Fibroblast of lung (primary cell): Measurements from ENCODE around the gene PRR20D. TPM values are rescaled to one million over a fixed set of nuclear protein-coding genes. Genes with fewer than 3 reads are reported as not detected.
"Not testable (repeated sequence)": the region's sequence is repeated elsewhere in the genome, so short reads cannot be mapped to it uniquely, and the experiment has no call there.

Source experiments
- DNase-seq, 2 donors: peaks; one replicate each; pipeline versions ENCODE4 v3.0.0 to v3.0.0-alpha.2; 2010; ENCODE audit warnings: low read depth in 2 of 2
- H2AFZ ChIP-seq: 2 replicates; pipeline ENCODE4 v1.5.1; 2012; ENCODE audit warnings: low read length, control low read depth, inconsistent platforms
- H3K27ac ChIP-seq: 2 replicates; pipeline ENCODE4 v1.5.1; 2011; ENCODE audit warnings: low read length, control low read depth; ENCODE audit not compliant: insufficient read depth
- H3K27me3 ChIP-seq: 2 replicates; pipeline ENCODE4 v1.5.1; 2011; ENCODE audit warnings: mild to moderate bottlenecking, low read length; ENCODE audit not compliant: control insufficient read depth, insufficient read depth
- H3K36me3 ChIP-seq: 2 replicates; pipeline ENCODE4 v1.5.1; 2011; ENCODE audit warnings: low read length; ENCODE audit not compliant: control insufficient read depth, insufficient read depth
- H3K4me1 ChIP-seq: 2 replicates; pipeline ENCODE4 v1.5.1; 2011; ENCODE audit warnings: low read length; ENCODE audit not compliant: control insufficient read depth, insufficient read depth; ENCODE audit errors: extremely low read depth
- H3K4me2 ChIP-seq: 2 replicates; pipeline ENCODE4 v1.5.1; 2011; ENCODE audit warnings: low read length, control low read depth; ENCODE audit not compliant: insufficient read depth; ENCODE audit errors: extremely low read depth
- H3K4me3 ChIP-seq, 4 experiments: fragments of 200-600 bp in 1 of 4; sonication (generic) in 1 of 4; replicated peaks in 1 of 4; 2 replicates each; pipeline ENCODE4 v1.5.1; 2011 to 2016; ENCODE audit warnings: low read length in 4 of 4, low read depth in 3 of 4, mild to moderate bottlenecking in 3 of 4, control low read depth in 2 of 4, inconsistent platforms in 1 of 4, mixed read lengths in 1 of 4; ENCODE audit not compliant: insufficient read depth in 1 of 4; ENCODE audit errors: control extremely low read depth in 1 of 4
- H3K79me2 ChIP-seq: 2 replicates; pipeline ENCODE4 v1.5.1; 2012; ENCODE audit warnings: mild to moderate bottlenecking, low read length, inconsistent platforms; ENCODE audit not compliant: control insufficient read depth, insufficient read depth
- H3K9ac ChIP-seq: 2 replicates; pipeline ENCODE4 v1.5.1; 2011; ENCODE audit warnings: mild to moderate bottlenecking, low read length, control low read depth; ENCODE audit not compliant: insufficient read depth
- H3K9me3 ChIP-seq: 2 replicates; pipeline ENCODE4 v1.5.1; 2012; ENCODE audit warnings: low read depth, low read length; ENCODE audit not compliant: control insufficient read depth, insufficient read depth
- H4K20me1 ChIP-seq: 2 replicates; pipeline ENCODE4 v1.5.1; 2011; ENCODE audit warnings: low read length; ENCODE audit not compliant: control insufficient read depth, insufficient read depth; ENCODE audit errors: extremely low read depth
- polyA plus RNA-seq, 2 donors: library from polyadenylated mRNA; depleted of rRNA in 1 of 2; stranded (reverse) in 1 of 2; unstranded in 1 of 2; fragments of >200 nt; gene quantifications; 2 replicates each; pipeline ENCODE4 v1.2.1, GENCODE V29; 2011 to 2012; ENCODE audit warnings: missing spikeins in 1 of 2
- total RNA-seq: library from RNA; depleted of rRNA; stranded (reverse); fragments of >200 nt; gene quantifications from 2 replicates; pipeline ENCODE4 v1.2.1, GENCODE V29; 2014
- TF ChIP-seq, protein P1 (sequence below), 2 donors: IDR thresholded peaks in 1 of 2; conservative IDR thresholded peaks in 1 of 2; 1 replicate in 1 of 2; 2 replicates in 1 of 2; pipeline ENCODE4 v1.5.1; 2011 to 2012; ENCODE audit warnings: low read length in 2 of 2, control low read depth in 1 of 2, inconsistent platforms in 1 of 2, low read depth in 1 of 2, mild to moderate bottlenecking in 1 of 2

The PRR20D gene
- total and polyA plus RNA-seq, 2 donors (not counting 1 experiment from before 2014, with no cell fraction given) = not detected

DNA sequence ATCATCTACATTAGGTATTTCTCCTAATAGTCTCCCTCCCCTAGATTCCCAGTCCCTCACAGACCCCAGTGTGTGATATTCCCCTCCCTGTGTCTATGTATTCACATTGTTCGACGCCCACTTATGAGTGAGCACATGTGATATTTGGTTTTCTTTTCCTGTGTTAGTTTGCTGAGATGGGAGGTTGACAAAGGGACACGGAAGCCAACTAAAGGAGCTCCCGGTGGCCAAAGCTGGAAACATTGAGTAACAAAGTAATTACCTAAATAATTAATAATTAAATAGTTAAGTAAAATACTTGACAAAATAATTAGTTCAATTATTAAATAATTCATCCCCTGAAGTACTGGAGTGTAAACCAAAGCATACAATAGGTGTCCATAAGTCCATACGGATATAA, 21.4 kb upstream of the PRR20D start:
- H4K20me1 ChIP-seq = no peaks in the 10 kb centered on the region
- no peak overlapping the region for H3K27ac ChIP-seq
- no peak overlapping the region for H3K9ac ChIP-seq
- H2AFZ ChIP-seq = no peak overlapping the region
- TF ChIP-seq, protein P1, sequence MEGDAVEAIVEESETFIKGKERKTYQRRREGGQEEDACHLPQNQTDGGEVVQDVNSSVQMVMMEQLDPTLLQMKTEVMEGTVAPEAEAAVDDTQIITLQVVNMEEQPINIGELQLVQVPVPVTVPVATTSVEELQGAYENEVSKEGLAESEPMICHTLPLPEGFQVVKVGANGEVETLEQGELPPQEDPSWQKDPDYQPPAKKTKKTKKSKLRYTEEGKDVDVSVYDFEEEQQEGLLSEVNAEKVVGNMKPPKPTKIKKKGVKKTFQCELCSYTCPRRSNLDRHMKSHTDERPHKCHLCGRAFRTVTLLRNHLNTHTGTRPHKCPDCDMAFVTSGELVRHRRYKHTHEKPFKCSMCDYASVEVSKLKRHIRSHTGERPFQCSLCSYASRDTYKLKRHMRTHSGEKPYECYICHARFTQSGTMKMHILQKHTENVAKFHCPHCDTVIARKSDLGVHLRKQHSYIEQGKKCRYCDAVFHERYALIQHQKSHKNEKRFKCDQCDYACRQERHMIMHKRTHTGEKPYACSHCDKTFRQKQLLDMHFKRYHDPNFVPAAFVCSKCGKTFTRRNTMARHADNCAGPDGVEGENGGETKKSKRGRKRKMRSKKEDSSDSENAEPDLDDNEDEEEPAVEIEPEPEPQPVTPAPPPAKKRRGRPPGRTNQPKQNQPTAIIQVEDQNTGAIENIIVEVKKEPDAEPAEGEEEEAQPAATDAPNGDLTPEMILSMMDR (conservative IDR thresholded peaks at IDR 0.05 in 1 of 2, IDR thresholded peaks at IDR 0.05 in 1 of 2; ENCODE audit: low read depth in 1 of 2, low read length in 2 of 2) = no peak
- no peaks in the 10 kb centered on the region for H3K27me3 ChIP-seq
- no peak for DNase-seq
- H3K4me3 ChIP-seq = no peak overlapping the region
- H3K4me1 ChIP-seq = no peaks in the 10 kb centered on the region
- H3K79me2 ChIP-seq = no peaks in the 10 kb centered on the region
- H3K4me2 ChIP-seq = no peak overlapping the region
- no peaks in the 10 kb centered on the region for H3K36me3 ChIP-seq
- H3K9me3 ChIP-seq = no peaks in the 10 kb centered on the region

DNA sequence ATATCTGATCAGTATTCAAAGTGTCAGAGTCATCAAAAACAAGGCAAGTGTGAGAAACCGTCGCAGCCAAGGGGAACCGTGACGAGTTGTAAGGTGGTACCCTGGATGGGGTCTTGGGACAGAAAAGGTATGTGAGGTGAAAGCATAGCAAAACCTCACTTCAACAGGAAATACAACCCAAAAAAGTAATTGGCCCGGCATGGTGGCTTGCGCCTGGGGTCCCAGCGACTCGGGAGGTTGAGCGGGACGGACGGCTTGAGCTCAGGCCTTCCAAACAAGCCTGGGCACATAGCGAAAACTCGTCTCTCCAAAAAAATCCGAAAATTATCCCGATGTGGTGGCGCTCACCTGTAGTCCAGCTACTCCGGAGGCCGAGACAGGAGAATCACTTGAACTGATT, 20.7 kb upstream of the PRR20D start:
- not testable (repeated sequence) for H3K9me3 ChIP-seq, H2AFZ ChIP-seq, H3K27me3 ChIP-seq, H4K20me1 ChIP-seq, H3K4me3 ChIP-seq, H3K79me2 ChIP-seq, H3K9ac ChIP-seq, DNase-seq, H3K4me2 ChIP-seq, H3K27ac ChIP-seq, H3K4me1 ChIP-seq, H3K36me3 ChIP-seq

DNA sequence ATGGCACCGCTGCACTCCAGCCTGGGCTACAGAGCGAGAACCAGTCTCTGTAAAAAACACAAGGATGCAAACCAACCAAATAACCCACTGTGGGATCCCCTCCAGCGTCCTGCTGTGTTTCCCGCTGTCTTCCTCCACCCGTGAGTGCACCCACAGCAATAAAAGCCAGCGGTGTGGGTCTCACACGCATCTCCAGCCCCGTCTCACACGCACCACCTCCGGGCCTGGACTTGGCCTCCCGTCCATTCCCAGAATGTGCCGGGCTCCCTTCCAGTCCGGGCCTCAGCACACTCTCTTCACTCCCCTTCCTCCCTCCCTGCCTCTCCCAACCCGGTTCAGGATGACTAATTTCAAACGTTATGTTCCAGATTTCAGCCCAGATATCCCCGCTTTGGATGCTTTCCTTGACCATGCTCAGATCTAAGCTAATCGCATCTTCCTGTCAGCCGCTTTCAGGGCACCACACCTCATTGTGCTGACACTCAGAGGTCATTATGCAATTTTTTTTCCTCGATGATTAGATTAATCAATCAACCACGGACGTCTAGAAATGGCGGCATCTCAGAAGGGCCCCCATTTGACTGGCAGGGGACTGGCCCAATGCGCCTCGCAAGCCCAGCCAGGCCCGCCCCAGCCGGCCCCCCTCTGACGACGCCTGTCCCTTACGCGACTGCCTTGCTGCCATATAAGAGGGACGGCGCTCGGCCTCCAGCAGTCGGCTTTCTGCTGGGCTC, 20.0 kb upstream of the PRR20D start, which contains the start of gene PRR20A:
PRR20A (plus strand) TSS at position 684 of the 734 bp plus-strand sequence. CDS start 387 bp downstream, outside the sequence.
- H3K4me3 ChIP-seq, H3K27ac ChIP-seq, H3K79me2 ChIP-seq, H3K36me3 ChIP-seq, H3K9me3 ChIP-seq, H2AFZ ChIP-seq, H4K20me1 ChIP-seq, H3K4me1 ChIP-seq, H3K9ac ChIP-seq, H3K4me2 ChIP-seq, DNase-seq, H3K27me3 ChIP-seq: not testable (repeated sequence)

DNA sequence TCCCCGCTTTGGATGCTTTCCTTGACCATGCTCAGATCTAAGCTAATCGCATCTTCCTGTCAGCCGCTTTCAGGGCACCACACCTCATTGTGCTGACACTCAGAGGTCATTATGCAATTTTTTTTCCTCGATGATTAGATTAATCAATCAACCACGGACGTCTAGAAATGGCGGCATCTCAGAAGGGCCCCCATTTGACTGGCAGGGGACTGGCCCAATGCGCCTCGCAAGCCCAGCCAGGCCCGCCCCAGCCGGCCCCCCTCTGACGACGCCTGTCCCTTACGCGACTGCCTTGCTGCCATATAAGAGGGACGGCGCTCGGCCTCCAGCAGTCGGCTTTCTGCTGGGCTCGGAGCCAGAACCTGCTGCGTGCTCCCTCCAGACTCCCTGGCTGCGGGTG, 13.2 kb upstream of the PRR20D start, which contains the start of gene PRR20B:
PRR20B (plus strand) TSS at position 301 of the 400 bp plus-strand sequence. CDS start 387 bp downstream, outside the sequence.
- not testable (repeated sequence) for H3K79me2 ChIP-seq, H3K4me2 ChIP-seq, H3K27me3 ChIP-seq, H3K9ac ChIP-seq, H3K9me3 ChIP-seq, H3K4me1 ChIP-seq, H3K4me3 ChIP-seq, H3K36me3 ChIP-seq, H4K20me1 ChIP-seq, DNase-seq, H3K27ac ChIP-seq, H2AFZ ChIP-seq

DNA sequence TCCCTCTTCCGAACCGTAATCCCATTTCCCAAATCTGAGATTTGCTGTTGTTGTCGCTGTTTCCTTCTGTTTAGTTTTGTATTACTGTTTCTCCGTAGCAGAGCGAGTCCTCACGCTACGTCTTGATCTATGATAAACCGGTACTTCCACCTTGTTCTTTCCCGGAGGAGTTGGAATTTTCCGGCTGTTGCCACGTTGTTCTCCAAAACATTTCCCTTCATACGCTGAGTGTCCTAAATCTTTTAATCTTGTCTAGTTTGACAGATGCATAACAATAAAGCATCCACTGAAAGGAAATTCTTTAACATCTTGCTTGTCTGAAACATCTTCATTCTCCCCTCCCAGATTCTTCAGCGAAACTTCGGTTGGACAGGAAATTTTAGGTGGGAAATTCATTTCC, 12.3 kb upstream of the PRR20D start:
- not testable (repeated sequence) for DNase-seq, H4K20me1 ChIP-seq, H2AFZ ChIP-seq

DNA sequence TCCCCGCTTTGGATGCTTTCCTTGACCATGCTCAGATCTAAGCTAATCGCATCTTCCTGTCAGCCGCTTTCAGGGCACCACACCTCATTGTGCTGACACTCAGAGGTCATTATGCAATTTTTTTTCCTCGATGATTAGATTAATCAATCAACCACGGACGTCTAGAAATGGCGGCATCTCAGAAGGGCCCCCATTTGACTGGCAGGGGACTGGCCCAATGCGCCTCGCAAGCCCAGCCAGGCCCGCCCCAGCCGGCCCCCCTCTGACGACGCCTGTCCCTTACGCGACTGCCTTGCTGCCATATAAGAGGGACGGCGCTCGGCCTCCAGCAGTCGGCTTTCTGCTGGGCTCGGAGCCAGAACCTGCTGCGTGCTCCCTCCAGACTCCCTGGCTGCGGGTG, 6.7 kb upstream of the PRR20D start, which contains the start of gene PRR20C:
PRR20C (plus strand) TSS at position 301 of the 400 bp plus-strand sequence. CDS start 387 bp downstream, outside the sequence.
- H3K9ac ChIP-seq, DNase-seq, H3K79me2 ChIP-seq: not testable (repeated sequence)

More for the DNA sequence above, 12.3 kb upstream of the PRR20D start:
- H3K4me3 ChIP-seq, H3K27ac ChIP-seq, H3K27me3 ChIP-seq, H3K9ac ChIP-seq, H3K4me1 ChIP-seq, H3K4me2 ChIP-seq, H3K9me3 ChIP-seq, H3K79me2 ChIP-seq, H3K36me3 ChIP-seq: not testable (repeated sequence)

More for the DNA sequence above, 6.7 kb upstream of the PRR20D start, which contains the start of gene PRR20C:
- H2AFZ ChIP-seq, H3K9me3 ChIP-seq, H4K20me1 ChIP-seq, H3K4me2 ChIP-seq, H3K27me3 ChIP-seq, H3K4me3 ChIP-seq, H3K4me1 ChIP-seq, H3K27ac ChIP-seq, H3K36me3 ChIP-seq: not testable (repeated sequence)
